ENCODE results near the gene HOXA3. TPM values are rescaled to one million over a fixed set of nuclear protein-coding genes. Genes with fewer than 3 reads are reported as not detected.

HOXA3 gene
- total and polyA plus RNA-seq, 9 of the 15 experiments (the other 6 are each of a cell fraction or from before 2014, with no cell fraction given) = 0.04 to 0.13 TPM; not detected in 7

- TF ChIP-seq POLR2H (tag; IDR thresholded peaks at IDR 0.05; ENCODE audit: low read depth) (0 out of 2 replicates have a peak, but pooled peaks have one; percentile 17), SMARCE1 (IDR thresholded peaks at IDR 0.05) (peak; percentile 68; the same call in 1 of the 2 replicates), ZFP1 (CRISPR knock-in tag; IDR thresholded peaks at IDR 0.05) (no peak), SRSF7 (optimal IDR thresholded peaks at IDR 0.05; ENCODE audit: low read depth, low read length) (no peak), FOXM1 (IDR thresholded peaks at IDR 0.05; ENCODE audit: low read depth) (peak; percentile 60), FOXM1 (CRISPR knock-in tag; IDR thresholded peaks at IDR 0.05; ENCODE audit: low read depth) (no peak), HDAC2 (IDR thresholded peaks at IDR 0.05) (peak; percentile 72; the same call in 1 of the 2 replicates), ZNF24 (IDR thresholded peaks at IDR 0.05) (no peak), NR2C2 (CRISPR knock-in tag; IDR thresholded peaks at IDR 0.05) (no peak), NR2C2 (tag; IDR thresholded peaks at IDR 0.05) (peak; percentile 60), RCOR1 (IDR thresholded peaks at IDR 0.05; ENCODE audit: borderline replicate concordance in 1 of 2, low read depth in 2 of 2, low read length in 2 of 2) (peak in 1 of 2 experiments; percentile 88; a peak in 1 of 4 replicates), ATF4 (CRISPR knock-in tag; IDR thresholded peaks at IDR 0.05) (0 out of 2 replicates have a peak, but pooled peaks have one; percentile 43), PBX2 (CRISPR knock-in tag; IDR thresholded peaks at IDR 0.05; ENCODE audit: low read depth) (no peak), PBX2 (tag; conservative IDR thresholded peaks at IDR 0.05; ENCODE audit: low read depth) (peak; percentile 80), SMAD4 (CRISPR knock-in tag; conservative IDR thresholded peaks at IDR 0.05) (peak; percentile 38; the same call in 1 of the 2 replicates), CREM (IDR thresholded peaks at IDR 0.05; ENCODE audit: low read depth) (0 out of 2 replicates have a peak, but pooled peaks have one; percentile 18), MTA2 (IDR thresholded peaks at IDR 0.05; ENCODE audit: low read depth) (peak; percentile 49), CCNT2 (IDR thresholded peaks at IDR 0.05; ENCODE audit: borderline replicate concordance, extremely low read depth, insufficient read length, low read depth, low read length) (peak; percentile 69), PYGO2 (tag; IDR thresholded peaks at IDR 0.05) (peak; percentile 54; the same call in 1 of the 2 replicates), ATF1 (CRISPR knock-in tag; IDR thresholded peaks at IDR 0.05) (no peak), ATF1 (tag; IDR thresholded peaks at IDR 0.05) (0 out of 2 replicates have a peak, but pooled peaks have one; percentile 23), POLR2AphosphoS5 (IDR thresholded peaks at IDR 0.05; ENCODE audit: control insufficient read depth, insufficient read depth, low read depth, low read length) (peak; percentile 58; the same call in 1 of the 2 replicates), ZNF639 (CRISPR knock-in tag; conservative IDR thresholded peaks at IDR 0.05 in 1 of 2, IDR thresholded peaks at IDR 0.05 in 1 of 2) (peak in 1 of 2 experiments; percentile 78; a peak in 1 of 4 replicates), ZNF282 (CRISPR knock-in tag; IDR thresholded peaks at IDR 0.05) (no peak)
These were observed 80.6 kb downstream of the HOXA3 start (continued) for GRCh38 chr7:27071622-27072390.

Measured in K562 (cell line).